ENCODE data around the gene SLC25A21.

DNA sequence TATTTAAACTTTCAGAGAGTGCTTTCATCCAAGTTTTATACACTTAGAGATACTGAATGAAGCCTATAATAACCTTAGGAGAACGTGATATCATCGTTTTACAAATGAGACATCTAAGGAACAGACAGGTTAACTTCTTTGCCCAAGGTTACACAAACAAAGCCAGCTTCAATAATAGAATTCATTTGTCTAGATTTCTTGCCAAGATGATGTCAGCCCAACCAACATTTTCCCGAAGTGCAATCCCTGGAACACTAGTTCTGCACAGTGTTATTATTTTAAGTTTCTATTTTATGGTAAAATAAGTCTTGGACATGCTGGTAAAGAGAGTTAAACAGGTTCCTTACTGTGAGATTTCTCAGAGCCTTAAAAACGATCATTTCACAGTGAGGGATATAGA is 174.6 kb downstream of the SLC25A21 start:
- TF ChIP-seq, protein P1, sequence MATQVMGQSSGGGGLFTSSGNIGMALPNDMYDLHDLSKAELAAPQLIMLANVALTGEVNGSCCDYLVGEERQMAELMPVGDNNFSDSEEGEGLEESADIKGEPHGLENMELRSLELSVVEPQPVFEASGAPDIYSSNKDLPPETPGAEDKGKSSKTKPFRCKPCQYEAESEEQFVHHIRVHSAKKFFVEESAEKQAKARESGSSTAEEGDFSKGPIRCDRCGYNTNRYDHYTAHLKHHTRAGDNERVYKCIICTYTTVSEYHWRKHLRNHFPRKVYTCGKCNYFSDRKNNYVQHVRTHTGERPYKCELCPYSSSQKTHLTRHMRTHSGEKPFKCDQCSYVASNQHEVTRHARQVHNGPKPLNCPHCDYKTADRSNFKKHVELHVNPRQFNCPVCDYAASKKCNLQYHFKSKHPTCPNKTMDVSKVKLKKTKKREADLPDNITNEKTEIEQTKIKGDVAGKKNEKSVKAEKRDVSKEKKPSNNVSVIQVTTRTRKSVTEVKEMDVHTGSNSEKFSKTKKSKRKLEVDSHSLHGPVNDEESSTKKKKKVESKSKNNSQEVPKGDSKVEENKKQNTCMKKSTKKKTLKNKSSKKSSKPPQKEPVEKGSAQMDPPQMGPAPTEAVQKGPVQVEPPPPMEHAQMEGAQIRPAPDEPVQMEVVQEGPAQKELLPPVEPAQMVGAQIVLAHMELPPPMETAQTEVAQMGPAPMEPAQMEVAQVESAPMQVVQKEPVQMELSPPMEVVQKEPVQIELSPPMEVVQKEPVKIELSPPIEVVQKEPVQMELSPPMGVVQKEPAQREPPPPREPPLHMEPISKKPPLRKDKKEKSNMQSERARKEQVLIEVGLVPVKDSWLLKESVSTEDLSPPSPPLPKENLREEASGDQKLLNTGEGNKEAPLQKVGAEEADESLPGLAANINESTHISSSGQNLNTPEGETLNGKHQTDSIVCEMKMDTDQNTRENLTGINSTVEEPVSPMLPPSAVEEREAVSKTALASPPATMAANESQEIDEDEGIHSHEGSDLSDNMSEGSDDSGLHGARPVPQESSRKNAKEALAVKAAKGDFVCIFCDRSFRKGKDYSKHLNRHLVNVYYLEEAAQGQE (IDR thresholded peaks at IDR 0.05; ENCODE audit: low read depth): no peak
- TF ChIP-seq TAF1 (IDR thresholded peaks at IDR 0.05; ENCODE audit: low read depth) (no peak), EP300 (IDR thresholded peaks at IDR 0.05; ENCODE audit: borderline replicate concordance) (no peak), YY1 (IDR thresholded peaks at IDR 0.05; ENCODE audit: low read depth) (no peak), TEAD4 (IDR thresholded peaks at IDR 0.05) (no peak)
